Sigmoid colon (tissue), 4 donors: ENCODE measurements around the gene SORCS2.

Experiments
- CTCF ChIP-seq, 4 experiments: fragments of 450-650 bp in 3 of 4; fragments of 200-600 bp in 1 of 4; IDR thresholded peaks; one replicate each; pipeline ENCODE4 v1.5.1; 2016 to 2019; ENCODE audit warnings: antibody characterized with exemption in 4 of 4, mild to moderate bottlenecking in 3 of 4, moderate library complexity in 2 of 4
- POLR2AphosphoS5 ChIP-seq, 4 donors: sonication (generic); formaldehyde crosslinking; IDR thresholded peaks; one replicate each; pipeline ENCODE4 v1.6.1; 2017; ENCODE audit warnings: antibody characterized with exemption in 4 of 4

- TF ChIP-seq CTCF (IDR thresholded peaks at IDR 0.05) = no peak
- TF ChIP-seq POLR2AphosphoS5 (IDR thresholded peaks at IDR 0.05) = no peak
Observed at GRCh38 chr4:7159923-7160322, 32.4 kb upstream of the SORCS2 start.
